HepG2 (cell line): ENCODE results near the gene MTA2. TPM values are rescaled to one million over a fixed set of nuclear protein-coding genes. Genes with fewer than 3 reads are reported as not detected.

Experiments
- ATAC-seq: fragments of 200-7000 bp; cut with Tn5 transposase; 3 replicates; pipeline ENCODE4 v1.9.1; 2020; ENCODE audit warnings: mild to moderate bottlenecking, moderate library complexity
- BruUV-seq: library from RNA; stranded (reverse); fragments of 400-500 nt; replicated peaks from 2 replicates; lab custom pipeline; 2021; lab: Mats Ljungman, UMichigan
- CTCF ChIA-PET: fragments of 300-600 bp; formaldehyde crosslinking; extraction: SDS; loops from one replicate; lab custom pipeline; 2021; ENCODE audit warnings: low total read pairs, inconsistent platforms, low intra/inter-chr PET ratio; lab: Yijun Ruan, JAX
- POLR2A ChIA-PET: fragments of 350-600 bp; sonication (Branson Sonifier 250); formaldehyde crosslinking; loops from one replicate; lab custom pipeline; 2020; ENCODE audit warnings: antibody characterized with exemption, inconsistent platforms; lab: Yijun Ruan, JAX
- DNase-seq: peaks from one replicate; pipeline ENCODE4 v3.0.0-alpha.2; 2015; ENCODE audit warnings: low spot score
- FAIRE-seq: peaks from 3 replicates; lab custom pipeline; 2011; peaks lifted over from hg19 to GRCh38; lab: Jason Lieb, UNC
- H2AFZ ChIP-seq: one replicate; pipeline ENCODE4 v1.6.1; 2011; ENCODE audit warnings: low read length, inconsistent platforms
- H3K27ac ChIP-seq: fragments of 300-600 bp; 3 replicates; pipeline ENCODE4 v1.8.0; 2011; ENCODE audit warnings: mixed run types, mild to moderate bottlenecking, mixed read lengths, low read length, inconsistent platforms; ENCODE audit not compliant: insufficient read depth; ENCODE audit errors: extremely low read length
- H3K27me3 ChIP-seq, 2 experiments: fragments of 200-600 bp in 1 of 2; 2 replicates in 1 of 2; 3 replicates in 1 of 2; pipeline versions ENCODE4 v1.6.0 to v1.8.0; 2011; ENCODE audit warnings: low read length in 2 of 2, mild to moderate bottlenecking in 2 of 2, moderate library complexity in 2 of 2, inconsistent platforms in 1 of 2; ENCODE audit not compliant: insufficient read depth in 2 of 2, control insufficient read depth in 1 of 2
- H3K36me3 ChIP-seq, 2 experiments: fragments of 200-600 bp in 1 of 2; replicated peaks in 1 of 2; 2 replicates in 1 of 2; 3 replicates in 1 of 2; pipeline versions ENCODE4 v1.5.1 to v1.8.0; 2011; ENCODE audit warnings: low read length in 2 of 2, inconsistent platforms in 1 of 2; ENCODE audit not compliant: insufficient read depth in 2 of 2, control insufficient read depth in 1 of 2
- H3K4me1 ChIP-seq: 2 replicates; pipeline ENCODE4 v1.5.1; 2012; ENCODE audit warnings: low read length, inconsistent platforms; ENCODE audit not compliant: insufficient read depth
- H3K4me2 ChIP-seq: 2 replicates; pipeline ENCODE4 v1.6.0; 2011; ENCODE audit warnings: low read depth, low read length, inconsistent platforms
- H3K4me3 ChIP-seq, 3 experiments: fragments of 200-600 bp in 1 of 3; sonication (generic), shearing (Covaris generic) in 1 of 3; replicated peaks in 1 of 3; 2 replicates each; pipeline ENCODE4 v1.5.1; 2011 to 2016; ENCODE audit warnings: low read length in 3 of 3, inconsistent platforms in 2 of 3, low read depth in 2 of 3, mild to moderate bottlenecking in 2 of 3, control low read depth in 1 of 3, mixed read lengths in 1 of 3; ENCODE audit not compliant: insufficient read depth in 1 of 3
- H3K79me2 ChIP-seq: one replicate; pipeline ENCODE4 v1.6.1; 2011; ENCODE audit warnings: low read length, inconsistent platforms; ENCODE audit not compliant: insufficient read depth
- H3K9ac ChIP-seq: 2 replicates; pipeline ENCODE4 v1.6.0; 2011; ENCODE audit warnings: mild to moderate bottlenecking, low read depth, low read length, inconsistent platforms; ENCODE audit not compliant: insufficient read depth
- H3K9me3 ChIP-seq: 2 replicates; pipeline ENCODE4 v1.5.1; 2012; ENCODE audit warnings: mild to moderate bottlenecking, low read length
- H4K20me1 ChIP-seq: 2 replicates; pipeline ENCODE4 v1.6.0; 2011; ENCODE audit warnings: inconsistent platforms, mild to moderate bottlenecking, low read length, moderate library complexity; ENCODE audit not compliant: insufficient read depth
- NFKB2 ChIP-seq: sonication (generic); formaldehyde crosslinking; IDR thresholded peaks from 2 replicates; pipeline ENCODE4 v1.4.0; 2020; ENCODE audit warnings: missing genetic modification reagents, borderline replicate concordance
- REL ChIP-seq: sonication (generic); formaldehyde crosslinking; conservative IDR thresholded peaks from 2 replicates; pipeline ENCODE4 v1.8.0; 2022; ENCODE audit warnings: mild to moderate bottlenecking, missing genetic modification reagents, moderate library complexity
- WGBS: methylation state at CpG from one replicate; pipeline ENCODE4 v1.1.6; 2017; ENCODE audit warnings: low lambda C conversion rate; 5-methylcytosine and 5-hydroxymethylcytosine counted together
- in situ Hi-C: cut with HindIII; loops from 2 replicates; pipeline ENCODE4 v1.10.0; 2017; ENCODE audit warnings: low pct_unique_long_range_greater_than_20kb; ENCODE audit not compliant: extremely low pct_ligation_motif_present
- intact Hi-C: fragments of 100-400 bp; cut with micrococcal nuclease; formaldehyde crosslinking; loops from one replicate; pipeline ENCODE4 v1.10.0; 2022; ENCODE audit not compliant: unreplicated experiment
- polyA plus RNA-seq, 8 experiments: library from polyadenylated mRNA; depleted of rRNA in 3 of 8; stranded (reverse) in 7 of 8; unstranded in 1 of 8; fragments of >200 nt; fragmentation: Illumina TruSeq in 4 of 8; extraction: Trizol in 4 of 8; gene quantifications; 2 replicates each; pipeline versions ENCODE4 v1.2.1 to v1.2.3, GENCODE V29; 2011 to 2016; ENCODE audit warnings: low read depth in 4 of 8, missing spikeins in 1 of 8, mixed read lengths in 1 of 8; ENCODE audit not compliant: insufficient read depth in 1 of 8
- total RNA-seq, 5 experiments: library from RNA; depleted of rRNA; stranded (reverse); fragments of >200 nt; fragmentation: Illumina TruSeq; extraction: Trizol; gene quantifications; 2 replicates each; pipeline ENCODE4 v1.2.3, GENCODE V29; 2016; ENCODE audit warnings: low read depth in 1 of 5
- TF ChIP-seq, protein P1 (sequence below): sonication (generic); formaldehyde crosslinking; IDR thresholded peaks from 2 replicates; pipeline ENCODE4 v1.4.0; 2020; ENCODE audit warnings: missing genetic modification reagents, borderline replicate concordance
- TF ChIP-seq, protein P2 (sequence below): sonication (generic); formaldehyde crosslinking; IDR thresholded peaks from 2 replicates; pipeline ENCODE4 v1.8.1; 2023; ENCODE audit warnings: mild to moderate bottlenecking, moderate library complexity, missing genetic modification reagents

MTA2 gene
- total and polyA plus RNA-seq, 2 of the 13 experiments (the other 11 are each of a cell fraction or from before 2014, with no cell fraction given) = 14.0 to 70.0 TPM

DNA sequence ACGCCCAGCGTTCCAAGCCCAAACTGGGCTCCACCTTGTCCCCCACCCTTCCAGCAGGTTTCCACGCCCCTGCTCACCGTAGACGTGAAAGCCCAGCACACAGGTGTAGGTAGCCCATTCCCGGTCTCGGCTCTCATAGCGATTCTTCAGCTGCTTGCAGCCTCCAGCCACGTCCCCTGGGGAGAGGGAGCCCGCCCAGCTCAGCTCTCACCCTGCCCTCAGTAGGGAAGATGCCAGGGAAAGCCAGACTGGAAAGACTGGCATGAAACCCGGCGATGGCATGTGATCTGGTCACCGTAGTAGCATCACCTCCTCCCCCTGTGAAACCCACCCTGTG, 1.4 kb upstream of the MTA2 start:
- DNase-seq = no peak
- in situ Hi-C loops (no loop called here), intact Hi-C loops (no loop called here)
- H3K27me3 ChIP-seq = no peaks in the 10 kb centered on the region; a peak in 1 of 5 replicates
- 96% methylated on average over 12 of the region's 13 CpGs for WGBS
- POLR2A ChIA-PET = interaction anchor here (1.8 to 3.5 kb wide), 3 partner anchors 11 to 62 kb away, joined by 5 to 137 read pairs (median 6); partner anchors contain the start of genes B3GAT3, C11orf98, CSKMT and TUT1
- CTCF ChIA-PET = no interaction called here
- no TSS peak for BruUV-seq
- H3K9me3 ChIP-seq = no peaks in the 10 kb centered on the region
- H3K27ac ChIP-seq = no peak overlapping the region
- H4K20me1 ChIP-seq = no peaks in the 10 kb centered on the region
- no peak overlapping the region for H3K4me3 ChIP-seq
- no peak for ATAC-seq
- H3K4me2 ChIP-seq = no peak overlapping the region
- peaks cover under 1 to 9% of the 10 kb centered on the region in 2 experiments; a peak in 4 of 5 replicates for H3K36me3 ChIP-seq
- no peak overlapping the region for H3K9ac ChIP-seq
- no peak overlapping the region for H2AFZ ChIP-seq
- peaks cover 55% of the 10 kb centered on the region for H3K4me1 ChIP-seq
- no peak for TF ChIP-seq NFKB2 (CRISPR knock-in tag)
- TF ChIP-seq, protein P1, sequence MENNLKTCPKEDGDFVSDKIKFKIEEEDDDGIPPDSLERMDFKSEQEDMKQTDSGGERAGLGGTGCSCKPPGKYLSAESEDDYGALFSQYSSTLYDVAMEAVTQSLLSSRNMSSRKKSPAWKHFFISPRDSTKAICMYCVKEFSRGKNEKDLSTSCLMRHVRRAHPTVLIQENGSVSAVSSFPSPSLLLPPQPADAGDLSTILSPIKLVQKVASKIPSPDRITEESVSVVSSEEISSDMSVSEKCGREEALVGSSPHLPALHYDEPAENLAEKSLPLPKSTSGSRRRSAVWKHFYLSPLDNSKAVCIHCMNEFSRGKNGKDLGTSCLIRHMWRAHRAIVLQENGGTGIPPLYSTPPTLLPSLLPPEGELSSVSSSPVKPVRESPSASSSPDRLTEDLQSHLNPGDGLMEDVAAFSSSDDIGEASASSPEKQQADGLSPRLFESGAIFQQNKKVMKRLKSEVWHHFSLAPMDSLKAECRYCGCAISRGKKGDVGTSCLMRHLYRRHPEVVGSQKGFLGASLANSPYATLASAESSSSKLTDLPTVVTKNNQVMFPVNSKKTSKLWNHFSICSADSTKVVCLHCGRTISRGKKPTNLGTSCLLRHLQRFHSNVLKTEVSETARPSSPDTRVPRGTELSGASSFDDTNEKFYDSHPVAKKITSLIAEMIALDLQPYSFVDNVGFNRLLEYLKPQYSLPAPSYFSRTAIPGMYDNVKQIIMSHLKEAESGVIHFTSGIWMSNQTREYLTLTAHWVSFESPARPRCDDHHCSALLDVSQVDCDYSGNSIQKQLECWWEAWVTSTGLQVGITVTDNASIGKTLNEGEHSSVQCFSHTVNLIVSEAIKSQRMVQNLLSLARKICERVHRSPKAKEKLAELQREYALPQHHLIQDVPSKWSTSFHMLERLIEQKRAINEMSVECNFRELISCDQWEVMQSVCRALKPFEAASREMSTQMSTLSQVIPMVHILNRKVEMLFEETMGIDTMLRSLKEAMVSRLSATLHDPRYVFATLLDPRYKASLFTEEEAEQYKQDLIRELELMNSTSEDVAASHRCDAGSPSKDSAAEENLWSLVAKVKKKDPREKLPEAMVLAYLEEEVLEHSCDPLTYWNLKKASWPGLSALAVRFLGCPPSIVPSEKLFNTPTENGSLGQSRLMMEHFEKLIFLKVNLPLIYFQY (CRISPR knock-in tag) = no peak
- TF ChIP-seq REL = no peak
- TF ChIP-seq, protein P2, sequence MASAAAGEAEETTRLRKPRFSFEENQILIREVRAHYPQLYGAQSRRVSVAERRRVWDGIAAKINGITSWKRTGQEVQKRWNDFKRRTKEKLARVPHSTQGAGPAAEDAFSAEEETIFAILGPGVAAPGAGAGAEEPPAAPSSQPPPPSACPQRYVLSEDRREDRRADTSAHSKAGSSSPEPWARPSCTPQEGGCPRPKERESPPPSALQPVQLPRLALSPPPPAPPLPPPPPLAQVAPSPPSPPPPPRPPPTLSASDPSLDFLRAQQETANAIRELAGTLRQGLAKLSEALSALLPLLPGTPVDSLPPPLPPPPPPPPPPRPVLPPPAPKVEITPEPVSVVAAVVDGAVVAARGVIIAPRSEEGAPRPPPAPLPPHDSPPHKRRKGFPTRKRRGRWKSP (CRISPR knock-in tag) = no peak
- no peak for FAIRE-seq
- H3K79me2 ChIP-seq = peaks cover 33% of the 10 kb centered on the region
